MM.1S (cell line): ENCODE data around the gene ARFGEF3.

Experiments used
- DNase-seq: peaks from one replicate; pipeline ENCODE4 v3.0.0-alpha.2; 2015
- H2AFZ ChIP-seq: fragments of 300-600 bp; sonication (generic); 2 replicates; pipeline ENCODE4 v1.6.0; 2016; ENCODE audit warnings: antibody characterized with exemption, low read length
- H3F3A ChIP-seq: fragments of 300-600 bp; sonication (generic); 2 replicates; pipeline ENCODE4 v1.6.1; 2016; ENCODE audit warnings: mild to moderate bottlenecking, antibody characterized with exemption, low read length, moderate library complexity, mixed read lengths; ENCODE audit not compliant: insufficient read depth
- H3K27ac ChIP-seq: fragments of 300-600 bp; sonication (generic); 2 replicates; pipeline ENCODE4 v1.5.1; 2016; ENCODE audit warnings: mild to moderate bottlenecking, low read length
- H3K27me3 ChIP-seq: fragments of 300-600 bp; sonication (generic); replicated peaks from 2 replicates; pipeline ENCODE4 v1.6.0; 2016; ENCODE audit warnings: low read length; ENCODE audit not compliant: insufficient read depth
- H3K36me3 ChIP-seq: fragments of 300-600 bp; sonication (generic); replicated peaks from 2 replicates; pipeline ENCODE4 v1.6.1; 2016; ENCODE audit warnings: mild to moderate bottlenecking, low read length, mixed read lengths; ENCODE audit not compliant: insufficient read depth
- H3K4me1 ChIP-seq: fragments of 300-600 bp; sonication (generic); 2 replicates; pipeline ENCODE4 v1.6.1; 2016; ENCODE audit warnings: low read length, mixed read lengths
- H3K4me2 ChIP-seq: fragments of 300-600 bp; sonication (generic); 2 replicates; pipeline ENCODE4 v1.6.0; 2016; ENCODE audit warnings: low read depth, low read length
- H3K4me3 ChIP-seq: fragments of 300-600 bp; sonication (generic); 2 replicates; pipeline ENCODE4 v1.5.1; 2016; ENCODE audit warnings: low read length, mixed read lengths
- H3K79me2 ChIP-seq: fragments of 300-600 bp; sonication (generic); 2 replicates; pipeline ENCODE4 v1.6.1; 2016; ENCODE audit warnings: mixed run types, low read length, mixed read lengths
- H3K9ac ChIP-seq: fragments of 300-600 bp; sonication (generic); 2 replicates; pipeline ENCODE4 v1.6.1; 2016; ENCODE audit warnings: low read length, mixed read lengths
- H3K9me2 ChIP-seq: fragments of 300-600 bp; sonication (generic); replicated peaks from 2 replicates; pipeline ENCODE4 v1.6.1; 2016; ENCODE audit warnings: mild to moderate bottlenecking, low read length, mixed read lengths; ENCODE audit not compliant: insufficient read depth
- H3K9me3 ChIP-seq: fragments of 300-600 bp; sonication (generic); replicated peaks from 2 replicates; pipeline ENCODE4 v1.6.1; 2016; ENCODE audit warnings: mild to moderate bottlenecking, low read length, mixed read lengths; ENCODE audit not compliant: insufficient read depth
- H4K20me1 ChIP-seq: fragments of 300-600 bp; sonication (generic); 2 replicates; pipeline ENCODE4 v1.6.1; 2016; ENCODE audit warnings: mild to moderate bottlenecking, low read length, moderate library complexity, mixed read lengths; ENCODE audit not compliant: insufficient read depth
- CTCF ChIP-seq: fragments of 300-600 bp; sonication (generic); IDR thresholded peaks from 2 replicates; pipeline ENCODE4 v1.5.1; 2016; ENCODE audit warnings: antibody characterized with exemption, low read length, mixed read lengths
- EZH2 ChIP-seq: fragments of 300-600 bp; sonication (generic); optimal IDR thresholded peaks from 2 replicates; pipeline ENCODE3; 2017; ENCODE audit warnings: low read depth, mild to moderate bottlenecking, antibody characterized with exemption, low read length, mixed read lengths
- EZH2phosphoT487 ChIP-seq: fragments of 300-600 bp; sonication (generic); IDR thresholded peaks from 2 replicates; pipeline ENCODE4 v1.6.1; 2018; ENCODE audit warnings: antibody characterized with exemption, low read length

Gene ARFGEF3

GRCh38 chr6:138218449-138218848 lies 56.7 kb downstream of the ARFGEF3 start, which contains the start of gene PBOV1:
TSS of gene PBOV1 (minus strand) at chr6:138218491. CDS start at chr6:138218395, 96 bp downstream.
- H3K27ac ChIP-seq: no peak within 1 kb of the TSS
- H3K79me2 ChIP-seq: no peaks in the 10 kb centered on the region
- TF ChIP-seq EZH2phosphoT487 (no peak), CTCF (no peak), EZH2 (no peak)

GRCh38 chr6:138219398-138219797 lies 57.7 kb downstream of the ARFGEF3 start:
- Histone ChIP-seq H3K4me3 (no peak overlapping the region), H3K9me2 (no peaks in the 10 kb centered on the region; the same call in 1 of the 2 replicates), H2AFZ (no peak overlapping the region), H3K27me3 (no peaks in the 10 kb centered on the region), H3K79me2 (no peaks in the 10 kb centered on the region), H3F3A (no peaks in the 10 kb centered on the region), H3K9me3 (no peaks in the 10 kb centered on the region), H3K4me1 (no peaks in the 10 kb centered on the region), H3K4me2 (no peak overlapping the region), H3K9ac (no peak overlapping the region), H3K36me3 (no peaks in the 10 kb centered on the region), H3K27ac (no peak overlapping the region), H4K20me1 (no peaks in the 10 kb centered on the region)
- no peak for TF ChIP-seq EZH2phosphoT487
- no peak for TF ChIP-seq EZH2
- TF ChIP-seq CTCF: no peak
- no peak for DNase-seq

More at GRCh38 chr6:138218449-138218848, 56.7 kb downstream of the ARFGEF3 start, which contains the start of gene PBOV1:
- no peak within 1 kb of the TSS for H3K4me2 ChIP-seq
- H3K27me3 ChIP-seq: no peaks in the 10 kb centered on the region
- H3K9me2 ChIP-seq: no peaks in the 10 kb centered on the region; the same call in 1 of the 2 replicates
- no peak within 1 kb of the TSS for H3K4me3 ChIP-seq
- no peak within 1 kb of the TSS for H2AFZ ChIP-seq
- H3K4me1 ChIP-seq: no peaks in the 10 kb centered on the region
- no peak within 1 kb of the TSS for H3K9ac ChIP-seq
- DNase-seq: no peak
- no peaks in the 10 kb centered on the region for H3K9me3 ChIP-seq
- H3F3A ChIP-seq: no peaks in the 10 kb centered on the region
- no peaks in the 10 kb centered on the region for H4K20me1 ChIP-seq
- no peaks in the 10 kb centered on the region for H3K36me3 ChIP-seq

- no peak for TF ChIP-seq EZH2phosphoT487
- TF ChIP-seq EZH2: no peak
- no peak for TF ChIP-seq CTCF
- Histone ChIP-seq H3K9ac (no peak overlapping the region), H4K20me1 (no peaks in the 10 kb centered on the region), H2AFZ (no peak overlapping the region), H3K4me3 (no peak overlapping the region), H3K27me3 (no peaks in the 10 kb centered on the region), H3K9me2 (no peaks in the 10 kb centered on the region; the same call in 1 of the 2 replicates), H3K36me3 (no peaks in the 10 kb centered on the region), H3K4me2 (no peak overlapping the region), H3F3A (no peaks in the 10 kb centered on the region), H3K4me1 (no peaks in the 10 kb centered on the region), H3K27ac (no peak overlapping the region), H3K79me2 (no peaks in the 10 kb centered on the region), H3K9me3 (no peaks in the 10 kb centered on the region)
- DNase-seq: no peak
These were observed 58.2 kb downstream of the ARFGEF3 start for GRCh38 chr6:138219901-138220300.
